H9 (cell line): Measurements from ENCODE around the gene MGLL. TPM values are rescaled to one million over a fixed set of nuclear protein-coding genes. Genes with fewer than 3 reads are reported as not detected.

Experiments
- DNase-seq: peaks from one replicate; pipeline ENCODE4 v3.0.0-alpha.2; 2017
- H2AFZ ChIP-seq: one replicate; pipeline ENCODE4 v1.6.1; 2013; ENCODE audit warnings: mild to moderate bottlenecking, low read length, control low read depth, moderate library complexity
- H2AK5ac ChIP-seq: 2 replicates; pipeline ENCODE4 v1.6.1; 2013; ENCODE audit warnings: low read length, control low read depth, mixed read lengths; ENCODE audit not compliant: insufficient read length
- H2BK120ac ChIP-seq: one replicate; pipeline ENCODE4 v1.6.1; 2013; ENCODE audit warnings: low read depth, mild to moderate bottlenecking, low read length, control low read depth, inconsistent platforms; ENCODE audit not compliant: poor library complexity, severe bottlenecking
- H2BK12ac ChIP-seq: 2 replicates; pipeline ENCODE4 v1.6.1; 2013; ENCODE audit warnings: low read length, control low read depth, mixed read lengths, low read depth; ENCODE audit not compliant: insufficient read length
- H2BK15ac ChIP-seq: 2 replicates; pipeline ENCODE4 v1.6.1; 2013; ENCODE audit warnings: low read depth, low read length, control low read depth
- H2BK20ac ChIP-seq: one replicate; pipeline ENCODE4 v1.6.1; 2013; ENCODE audit warnings: low read depth, mild to moderate bottlenecking, low read length, control low read depth, inconsistent platforms; ENCODE audit not compliant: poor library complexity, severe bottlenecking
- H2BK5ac ChIP-seq: 2 replicates; pipeline ENCODE4 v1.6.1; 2013; ENCODE audit warnings: low read length, control low read depth, mixed read lengths; ENCODE audit not compliant: insufficient read length
- H3K14ac ChIP-seq: 2 replicates; pipeline ENCODE4 v1.6.1; 2013; ENCODE audit warnings: low read length, control low read depth; ENCODE audit not compliant: insufficient read depth
- H3K18ac ChIP-seq: 2 replicates; pipeline ENCODE4 v1.6.1; 2013; ENCODE audit warnings: low read depth, mild to moderate bottlenecking, mixed read lengths, low read length, control low read depth; ENCODE audit not compliant: insufficient read length
- H3K23ac ChIP-seq: 2 replicates; pipeline ENCODE4 v1.6.1; 2013; ENCODE audit warnings: low read length, control low read depth, mixed read lengths, low read depth; ENCODE audit not compliant: insufficient read length
- H3K23me2 ChIP-seq: 2 replicates; pipeline ENCODE4 v1.6.1; 2013; ENCODE audit warnings: low read depth, mild to moderate bottlenecking, mixed read lengths, low read length, control low read depth; ENCODE audit not compliant: insufficient read length, poor library complexity, severe bottlenecking
- H3K27ac ChIP-seq: 2 replicates; pipeline ENCODE4 v1.5.1; 2013; ENCODE audit warnings: low read length, control low read depth, mixed read lengths, low read depth; ENCODE audit not compliant: insufficient read length
- H3K27me3 ChIP-seq: 2 replicates; pipeline ENCODE4 v1.6.1; 2013; ENCODE audit warnings: low read length, control low read depth, inconsistent platforms; ENCODE audit not compliant: insufficient read depth
- H3K4ac ChIP-seq: 2 replicates; pipeline ENCODE4 v1.6.1; 2013; ENCODE audit warnings: low read depth, mild to moderate bottlenecking, control low read depth, inconsistent platforms, low read length, moderate library complexity
- H3K4me1 ChIP-seq: 2 replicates; pipeline ENCODE4 v1.6.1; 2013; ENCODE audit warnings: low read length, control low read depth, inconsistent platforms; ENCODE audit not compliant: insufficient read depth
- H3K4me2 ChIP-seq: 2 replicates; pipeline ENCODE4 v1.6.1; 2013; ENCODE audit warnings: low read length, control low read depth, mixed read lengths; ENCODE audit not compliant: insufficient read length, insufficient read depth
- H3K56ac ChIP-seq: 2 replicates; pipeline ENCODE4 v1.6.1; 2013; ENCODE audit warnings: low read depth, mild to moderate bottlenecking, mixed read lengths, low read length, control low read depth; ENCODE audit not compliant: insufficient read length
- H3K79me1 ChIP-seq: 2 replicates; pipeline ENCODE4 v1.6.1; 2013; ENCODE audit warnings: low read depth, mild to moderate bottlenecking, moderate library complexity, low read length, control low read depth, inconsistent platforms; ENCODE audit not compliant: insufficient read depth, poor library complexity, severe bottlenecking
- H3K79me2 ChIP-seq: 2 replicates; pipeline ENCODE4 v1.6.1; 2013; ENCODE audit warnings: low read length, control low read depth, inconsistent platforms; ENCODE audit not compliant: insufficient read depth
- H3K9ac ChIP-seq: 2 replicates; pipeline ENCODE4 v1.6.1; 2013; ENCODE audit warnings: low read length, control low read depth, mixed read lengths; ENCODE audit not compliant: insufficient read length; ENCODE audit errors: extremely low read depth
- H3K9me3 ChIP-seq: one replicate; pipeline ENCODE4 v1.6.1; 2013; ENCODE audit warnings: low read depth, low read length, inconsistent platforms; ENCODE audit not compliant: control insufficient read depth
- H3T11ph ChIP-seq: one replicate; pipeline ENCODE4 v1.6.1; 2013; ENCODE audit warnings: mild to moderate bottlenecking, low read length, control low read depth, inconsistent platforms
- H4K20me1 ChIP-seq: one replicate; pipeline ENCODE4 v1.6.1; 2013; ENCODE audit not compliant: control insufficient read depth, insufficient read length, insufficient read depth
- H4K5ac ChIP-seq: 2 replicates; pipeline ENCODE4 v1.6.1; 2013; ENCODE audit warnings: low read depth, mild to moderate bottlenecking, mixed read lengths, low read length, control low read depth; ENCODE audit not compliant: insufficient read length
- H4K8ac ChIP-seq: replicated peaks from 2 replicates; pipeline ENCODE4 v1.6.1; 2013; ENCODE audit warnings: low read length, control low read depth, mixed read lengths, low read depth; ENCODE audit not compliant: insufficient read length
- H4K91ac ChIP-seq: 2 replicates; pipeline ENCODE4 v1.6.1; 2013; ENCODE audit warnings: low read depth, mild to moderate bottlenecking, moderate library complexity, mixed read lengths, low read length, control low read depth; ENCODE audit not compliant: insufficient read length
- H3K27ac Mint-ChIP-seq, 3 experiments: 2 replicates in 2 of 3; 3 replicates in 1 of 3; pipeline ENCODE4 v1.8.0; 2020 to 2021; ENCODE audit warnings: mixed read lengths in 3 of 3, mild to moderate bottlenecking in 1 of 3, moderate library complexity in 1 of 3
- H3K27me3 Mint-ChIP-seq: 2 replicates; pipeline ENCODE4 v1.8.0; 2021; ENCODE audit warnings: low read depth, mild to moderate bottlenecking, moderate library complexity, mixed read lengths
- H3K36me3 Mint-ChIP-seq, 3 experiments: 2 replicates in 2 of 3; 3 replicates in 1 of 3; pipeline ENCODE4 v1.8.0; 2020 to 2021; ENCODE audit warnings: low read depth in 3 of 3, mixed read lengths in 3 of 3; ENCODE audit not compliant: insufficient read depth in 1 of 3
- H3K4me1 Mint-ChIP-seq, 2 experiments: 2 replicates each; pipeline ENCODE4 v1.8.0; 2020; ENCODE audit warnings: mixed read lengths in 2 of 2
- H3K4me3 Mint-ChIP-seq, 2 experiments: 2 replicates in 1 of 2; 3 replicates in 1 of 2; pipeline ENCODE4 v1.8.0; 2020 to 2021; ENCODE audit warnings: mild to moderate bottlenecking in 2 of 2, mixed read lengths in 2 of 2, moderate library complexity in 1 of 2
- H3K9me3 Mint-ChIP-seq, 2 experiments: 2 replicates in 1 of 2; 3 replicates in 1 of 2; pipeline ENCODE4 v1.8.0; 2020; ENCODE audit warnings: mild to moderate bottlenecking in 2 of 2, mixed read lengths in 2 of 2, moderate library complexity in 1 of 2
- WGBS: extraction: QIAGEN DNeasy Blood & Tissue Kit; methylation state at CpG from one replicate; pipeline ENCODE4 v1.1.7; 2013; ENCODE audit warnings: missing lambda C conversion rate, low lambda C conversion rate, mixed read lengths; ENCODE audit not compliant: insufficient read length; ENCODE audit errors: extremely low coverage; 5-methylcytosine and 5-hydroxymethylcytosine counted together
- total RNA-seq: library from RNA; stranded (reverse); gene quantifications from 2 replicates; pipeline ENCODE4 v1.2.1, GENCODE V29; 2021
- TF ChIP-seq, protein P1 (sequence below): fragments of 200-600 bp; sonication (generic); conservative IDR thresholded peaks from 3 replicates; pipeline ENCODE4 v1.8.0; 2021; ENCODE audit warnings: antibody characterized with exemption, mild to moderate bottlenecking

Gene MGLL
- total RNA-seq, 1 experiment from 2014 or later, result 0.11 TPM

DNA sequence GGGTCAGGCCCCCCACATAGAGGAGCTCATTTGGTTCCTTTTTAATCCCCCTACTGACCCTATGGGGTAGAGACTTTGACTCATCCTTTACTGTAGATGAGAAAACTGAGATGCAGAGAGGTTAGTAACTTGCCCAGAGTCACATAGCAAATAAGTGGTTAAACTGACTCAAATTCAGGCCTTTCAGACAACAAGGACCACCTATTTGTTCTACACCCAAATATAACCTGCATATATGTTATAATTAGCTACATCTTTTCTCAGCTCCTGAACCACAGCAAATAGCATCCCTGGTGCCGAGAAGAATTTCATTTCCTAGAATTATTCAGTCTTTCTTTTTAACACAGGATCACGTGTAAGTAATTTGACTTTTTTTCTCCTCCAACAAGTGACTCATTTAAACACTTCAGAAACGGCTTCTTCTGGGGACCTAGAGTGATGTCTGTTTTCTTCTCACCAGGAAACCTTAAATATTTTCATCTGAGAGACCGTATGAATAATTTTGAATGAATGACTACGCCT is 57.4 kb downstream of the MGLL start:
- H3K4me3 Mint-ChIP-seq, result no peak overlapping the region
- H3K36me3 Mint-ChIP-seq, result no peaks in the 10 kb centered on the region
- Histone ChIP-seq H3K4me1 (no peaks in the 10 kb centered on the region), H3K9me3 (no peaks in the 10 kb centered on the region), H3K9ac (no peak overlapping the region), H2BK12ac (no peak overlapping the region), H4K5ac (no peak overlapping the region), H3K4me2 (no peak overlapping the region), H3K27me3 (no peaks in the 10 kb centered on the region), H3K4ac (no peak overlapping the region), H3K79me2 (no peaks in the 10 kb centered on the region), H2AFZ (no peak overlapping the region), H4K8ac (no peak overlapping the region), H3K27ac (no peak overlapping the region), H3K23me2 (no peaks in the 10 kb centered on the region), H3T11ph (no peak overlapping the region), H2BK120ac (no peak overlapping the region), H2AK5ac (no peak overlapping the region), H3K14ac (no peak overlapping the region), H3K23ac (no peak overlapping the region), H2BK20ac (no peak overlapping the region), H2BK15ac (no peak overlapping the region), H3K18ac (no peak overlapping the region), H3K79me1 (no peaks in the 10 kb centered on the region), H4K20me1 (no peaks in the 10 kb centered on the region), H2BK5ac (no peak overlapping the region), H4K91ac (no peak overlapping the region), H3K56ac (no peak overlapping the region)
- DNase-seq, result no peak
- H3K9me3 Mint-ChIP-seq, result no peaks in the 10 kb centered on the region
- TF ChIP-seq, protein P1, sequence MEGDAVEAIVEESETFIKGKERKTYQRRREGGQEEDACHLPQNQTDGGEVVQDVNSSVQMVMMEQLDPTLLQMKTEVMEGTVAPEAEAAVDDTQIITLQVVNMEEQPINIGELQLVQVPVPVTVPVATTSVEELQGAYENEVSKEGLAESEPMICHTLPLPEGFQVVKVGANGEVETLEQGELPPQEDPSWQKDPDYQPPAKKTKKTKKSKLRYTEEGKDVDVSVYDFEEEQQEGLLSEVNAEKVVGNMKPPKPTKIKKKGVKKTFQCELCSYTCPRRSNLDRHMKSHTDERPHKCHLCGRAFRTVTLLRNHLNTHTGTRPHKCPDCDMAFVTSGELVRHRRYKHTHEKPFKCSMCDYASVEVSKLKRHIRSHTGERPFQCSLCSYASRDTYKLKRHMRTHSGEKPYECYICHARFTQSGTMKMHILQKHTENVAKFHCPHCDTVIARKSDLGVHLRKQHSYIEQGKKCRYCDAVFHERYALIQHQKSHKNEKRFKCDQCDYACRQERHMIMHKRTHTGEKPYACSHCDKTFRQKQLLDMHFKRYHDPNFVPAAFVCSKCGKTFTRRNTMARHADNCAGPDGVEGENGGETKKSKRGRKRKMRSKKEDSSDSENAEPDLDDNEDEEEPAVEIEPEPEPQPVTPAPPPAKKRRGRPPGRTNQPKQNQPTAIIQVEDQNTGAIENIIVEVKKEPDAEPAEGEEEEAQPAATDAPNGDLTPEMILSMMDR, result no peak
- WGBS, result no CpG with 5 or more reads among the region's 5 CpGs
- H3K4me1 Mint-ChIP-seq, result peaks cover 2 to 6% of the 10 kb centered on the region in 2 experiments; a peak in 1 of 4 replicates
- H3K27me3 Mint-ChIP-seq, result peaks cover 6% of the 10 kb centered on the region
- H3K27ac Mint-ChIP-seq, result no peak overlapping the region
